ENCODE data around the gene ARHGEF26.

ARHGEF26 gene

DNA sequence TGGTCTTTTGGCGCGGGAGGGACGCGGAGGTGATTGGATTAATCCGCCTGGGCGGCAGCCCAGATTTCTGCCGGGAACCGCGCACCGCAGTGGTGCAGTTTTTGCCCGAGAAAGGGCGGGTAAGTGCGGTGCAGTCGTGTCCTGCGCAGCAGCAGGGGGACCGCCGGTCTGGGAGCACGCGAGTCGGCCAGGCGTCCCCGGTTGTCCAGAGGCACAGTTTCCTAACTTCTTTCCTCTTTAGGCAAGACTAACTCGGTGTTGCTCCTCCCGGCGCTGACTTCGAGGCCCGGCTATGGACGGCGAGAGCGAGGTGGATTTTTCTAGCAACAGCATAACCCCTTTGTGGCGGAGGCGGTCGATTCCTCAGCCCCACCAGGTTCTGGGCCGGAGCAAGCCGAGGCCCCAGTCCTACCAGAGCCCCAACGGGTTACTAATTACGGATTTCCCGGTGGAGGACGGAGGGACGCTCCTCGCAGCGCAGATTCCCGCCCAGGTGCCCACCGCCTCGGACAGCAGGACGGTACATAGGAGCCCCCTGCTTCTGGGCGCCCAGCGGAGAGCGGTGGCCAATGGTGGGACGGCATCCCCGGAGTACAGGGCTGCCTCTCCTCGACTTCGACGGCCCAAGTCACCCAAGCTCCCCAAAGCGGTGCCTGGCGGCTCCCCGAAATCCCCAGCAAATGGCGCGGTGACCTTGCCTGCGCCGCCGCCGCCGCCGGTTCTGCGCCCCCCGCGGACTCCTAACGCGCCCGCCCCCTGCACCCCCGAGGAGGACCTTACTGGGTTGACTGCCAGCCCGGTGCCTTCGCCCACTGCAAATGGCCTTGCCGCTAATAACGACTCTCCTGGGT lies 736 bp downstream of the ARHGEF26 start:
- DNase-seq = no peak

DNA sequence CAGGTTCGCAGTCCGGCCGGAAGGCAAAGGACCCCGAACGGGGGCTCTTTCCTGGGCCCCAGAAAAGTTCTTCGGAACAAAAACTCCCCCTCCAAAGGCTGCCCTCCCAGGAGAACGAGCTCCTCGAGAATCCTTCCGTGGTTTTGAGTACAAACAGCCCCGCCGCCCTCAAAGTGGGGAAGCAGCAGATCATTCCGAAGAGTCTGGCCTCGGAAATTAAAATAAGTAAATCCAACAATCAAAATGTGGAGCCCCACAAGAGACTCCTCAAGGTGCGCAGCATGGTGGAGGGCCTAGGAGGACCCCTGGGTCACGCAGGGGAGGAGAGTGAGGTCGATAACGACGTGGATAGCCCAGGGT lies 1.3 kb downstream of the ARHGEF26 start:
- no peak for DNase-seq

DNA sequence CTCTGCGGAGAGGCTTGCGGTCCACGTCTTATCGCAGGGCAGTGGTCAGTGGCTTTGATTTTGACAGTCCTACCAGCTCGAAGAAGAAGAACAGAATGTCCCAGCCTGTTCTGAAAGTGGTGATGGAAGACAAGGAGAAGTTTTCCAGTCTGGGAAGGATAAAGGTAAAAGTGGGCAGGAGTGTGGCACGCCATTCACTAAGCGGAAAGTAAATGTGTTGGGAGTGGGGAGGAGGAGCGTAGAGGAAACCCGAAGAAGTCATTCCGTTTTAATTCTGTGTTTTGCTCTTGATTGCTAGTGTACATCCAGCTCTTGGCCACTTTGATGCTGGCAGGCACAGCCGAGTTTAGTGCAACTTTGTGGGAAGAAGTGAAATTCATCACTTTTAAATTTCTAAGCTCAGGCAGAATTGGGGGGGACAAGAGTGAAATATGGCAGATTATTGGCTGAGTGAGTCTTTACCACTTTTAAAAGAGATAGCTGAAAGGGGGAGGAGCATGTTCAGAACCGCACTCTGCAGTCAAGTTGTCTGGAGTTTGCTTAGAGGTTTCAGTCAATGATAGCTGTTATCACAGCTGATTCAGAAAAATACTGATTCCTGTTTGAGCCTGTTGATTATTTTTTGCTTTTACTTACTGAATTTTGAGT lies 1.8 kb downstream of the ARHGEF26 start:
- no peak for DNase-seq

DNA sequence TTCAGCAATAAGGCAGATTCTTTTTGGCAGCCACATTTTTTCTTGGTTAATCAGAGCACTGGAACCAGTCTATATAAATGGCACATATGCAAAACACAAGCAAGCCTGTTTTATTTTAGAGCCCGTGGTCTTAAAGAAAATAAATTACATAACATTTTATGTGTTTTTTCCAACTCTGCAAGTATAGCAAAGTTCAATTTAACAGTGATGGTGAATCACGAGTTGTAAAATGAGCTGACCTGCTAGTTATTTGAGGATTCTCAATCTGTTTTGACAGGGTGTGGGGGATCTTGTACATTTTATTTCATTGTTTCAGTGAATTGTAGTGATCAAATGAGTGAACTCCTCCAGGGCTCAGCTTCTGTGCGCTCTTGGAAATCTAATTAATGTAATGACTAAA lies 2.7 kb downstream of the ARHGEF26 start:
- DNase-seq = no peak

DNA sequence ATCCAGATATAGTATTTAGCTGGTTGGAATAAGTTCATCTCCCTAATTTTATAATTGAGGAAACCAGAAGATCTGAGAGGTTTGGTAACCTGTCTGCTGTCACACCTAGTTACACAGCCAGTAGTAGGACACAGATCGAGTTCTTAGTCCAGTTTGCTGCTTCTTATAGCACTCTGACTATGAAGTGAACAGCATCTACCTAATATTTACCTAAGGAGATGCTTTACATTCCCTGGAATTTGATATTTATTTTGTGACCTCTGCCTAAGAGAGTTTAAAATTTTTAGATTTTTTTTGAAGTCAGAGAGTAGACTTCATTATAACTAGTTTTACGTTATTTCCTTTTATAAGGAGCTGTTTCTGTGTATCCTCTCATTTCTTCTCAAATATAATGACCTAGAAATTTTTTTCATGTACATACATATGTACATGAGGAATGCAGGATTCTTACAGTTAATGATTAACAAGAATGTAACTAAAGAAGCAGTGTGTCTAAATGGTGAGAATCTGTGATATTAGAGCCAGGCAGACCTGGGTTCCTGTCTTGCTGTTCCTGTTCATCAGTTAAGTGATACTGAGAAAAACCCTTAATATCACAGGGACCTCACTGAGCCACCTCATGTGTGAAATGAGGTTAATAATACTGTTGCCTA lies 4.3 kb downstream of the ARHGEF26 start:
- DNase-seq = no peak

DNA sequence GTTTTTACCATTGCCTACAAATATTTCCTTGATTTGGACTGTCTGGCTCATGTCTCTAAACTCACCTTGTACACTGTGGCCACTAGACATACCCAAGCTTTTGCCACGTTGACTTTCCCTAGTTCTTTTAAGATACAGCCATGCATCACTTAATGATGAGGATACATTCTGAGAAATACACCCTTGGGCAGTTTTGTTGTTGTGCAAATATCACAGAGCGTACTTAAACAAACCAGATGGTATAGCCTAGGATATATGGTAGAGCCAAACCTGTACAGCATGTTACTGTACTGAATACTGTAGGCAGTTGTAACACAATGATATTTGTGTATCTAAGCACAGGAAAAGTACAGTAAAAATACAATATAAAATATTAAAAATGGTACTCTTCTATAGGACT lies 5.5 kb downstream of the ARHGEF26 start:
- DNase-seq = no peak

DNA sequence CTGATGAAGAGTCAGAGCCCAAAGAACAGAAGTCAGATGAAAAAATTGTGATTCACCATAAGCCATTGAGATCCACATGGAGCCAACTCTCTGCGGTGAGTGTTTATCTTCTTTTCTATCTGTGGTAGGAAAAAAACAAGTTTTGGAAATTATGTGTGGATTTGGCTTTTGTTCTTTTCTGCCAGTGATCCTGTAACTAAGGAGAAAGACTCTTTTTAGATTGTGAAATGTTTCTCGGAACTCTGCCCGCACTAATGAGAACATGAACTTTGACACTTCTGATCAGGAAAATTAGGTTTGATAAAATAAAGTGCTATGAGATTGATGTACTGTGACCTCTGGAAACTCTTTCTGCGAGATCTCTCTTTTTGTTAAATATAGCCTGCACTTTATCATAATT lies 8.4 kb downstream of the ARHGEF26 start:
- no peak for DNase-seq

DNA sequence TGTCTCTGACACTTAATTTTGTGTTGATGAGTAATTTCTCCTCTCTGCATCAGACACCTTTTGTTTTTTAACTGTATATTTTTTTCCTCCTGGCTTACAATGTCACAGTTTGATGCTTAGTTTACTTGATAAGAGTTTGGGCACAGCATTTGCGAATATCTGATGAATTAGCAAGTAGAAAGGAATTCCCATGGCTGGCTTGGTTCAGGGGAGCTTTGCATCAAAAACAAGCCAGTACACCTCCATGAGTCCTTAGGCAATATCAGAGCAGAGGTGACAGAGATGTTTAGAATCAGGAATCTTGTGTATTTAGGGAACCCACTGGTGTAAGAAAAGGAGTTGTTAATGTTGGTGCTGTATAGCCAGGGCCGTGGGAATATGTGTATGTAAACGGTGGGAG lies 9.3 kb downstream of the ARHGEF26 start:
- DNase-seq = no peak

DNA sequence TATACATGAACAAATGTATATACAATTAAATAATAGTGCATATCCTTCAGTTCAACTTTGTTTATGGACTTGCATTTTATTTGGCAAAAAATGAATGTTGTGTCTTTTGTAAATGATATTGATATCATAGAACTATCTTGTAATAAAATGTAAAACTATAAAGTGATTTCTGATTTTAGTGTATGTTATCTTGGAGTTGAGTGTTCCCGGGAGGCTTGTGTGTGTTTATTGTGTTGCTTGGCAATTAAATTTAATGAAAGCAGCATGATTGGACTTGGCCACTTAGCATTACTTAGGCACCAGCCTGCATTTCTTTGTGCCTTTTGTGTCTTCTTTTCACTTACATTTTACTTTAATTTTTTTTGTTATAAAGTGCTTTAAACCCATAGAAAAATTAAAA lies 10.6 kb downstream of the ARHGEF26 start:
- DNase-seq = no peak

DNA sequence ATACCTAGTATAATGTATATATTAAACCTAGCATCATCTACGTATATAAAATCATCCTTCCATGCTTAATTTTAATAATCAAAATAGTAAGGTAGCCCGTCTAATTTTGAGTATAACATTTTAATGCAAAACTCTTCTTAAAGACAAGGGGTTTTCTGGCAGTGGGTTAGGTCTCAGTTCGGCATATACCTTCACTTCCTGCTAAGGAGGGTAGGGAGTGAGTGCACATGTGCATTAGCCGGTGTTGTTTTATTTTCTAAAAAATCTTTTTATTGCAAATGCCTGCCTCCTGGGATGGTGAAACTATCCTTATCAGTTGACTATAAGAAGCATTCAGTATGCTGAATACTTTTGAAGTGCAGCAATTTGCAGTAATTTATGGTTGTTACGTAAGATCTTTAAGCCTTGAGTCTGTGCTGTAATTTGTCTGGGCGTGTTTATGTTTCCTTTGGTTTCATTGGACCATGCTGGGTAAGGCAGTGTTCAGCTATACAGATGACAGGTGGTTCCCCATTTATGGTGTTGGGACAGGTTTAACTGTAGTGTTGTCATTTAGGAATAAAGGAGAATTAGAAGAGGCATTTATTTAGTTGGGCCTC lies 11.7 kb downstream of the ARHGEF26 start:
- no peak for DNase-seq

DNA sequence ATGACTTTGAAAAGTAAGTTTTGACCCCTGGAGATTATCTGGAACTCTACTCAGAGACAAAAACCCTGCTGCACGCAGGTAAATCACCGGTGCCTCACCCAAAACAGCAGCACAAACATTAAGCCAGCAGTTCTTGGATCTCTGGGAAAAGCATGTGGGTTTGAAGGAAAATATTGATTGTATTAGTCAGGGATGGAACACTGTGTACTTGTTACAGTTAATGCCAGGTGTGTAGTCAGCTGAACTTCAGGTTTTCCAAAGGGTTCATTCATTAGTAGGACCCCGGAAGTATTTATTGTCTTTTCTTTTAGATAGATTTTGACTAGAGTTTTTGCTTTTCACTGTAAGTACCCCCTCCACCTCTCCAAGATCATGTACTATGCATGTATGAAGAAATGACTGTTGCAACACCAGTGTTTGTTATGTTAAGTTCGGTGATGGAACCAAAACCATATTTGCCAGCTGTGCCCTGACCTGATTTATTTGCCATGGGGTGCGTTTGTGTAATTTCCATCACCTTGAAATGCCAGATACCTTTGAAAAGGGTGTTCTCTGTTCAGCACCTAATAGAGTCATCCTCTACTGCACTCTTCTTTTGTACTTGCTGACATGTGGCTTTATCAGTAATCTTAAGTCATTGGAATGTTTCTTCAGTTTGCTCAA lies 14.5 kb downstream of the ARHGEF26 start:
- DNase-seq = no peak

DNA sequence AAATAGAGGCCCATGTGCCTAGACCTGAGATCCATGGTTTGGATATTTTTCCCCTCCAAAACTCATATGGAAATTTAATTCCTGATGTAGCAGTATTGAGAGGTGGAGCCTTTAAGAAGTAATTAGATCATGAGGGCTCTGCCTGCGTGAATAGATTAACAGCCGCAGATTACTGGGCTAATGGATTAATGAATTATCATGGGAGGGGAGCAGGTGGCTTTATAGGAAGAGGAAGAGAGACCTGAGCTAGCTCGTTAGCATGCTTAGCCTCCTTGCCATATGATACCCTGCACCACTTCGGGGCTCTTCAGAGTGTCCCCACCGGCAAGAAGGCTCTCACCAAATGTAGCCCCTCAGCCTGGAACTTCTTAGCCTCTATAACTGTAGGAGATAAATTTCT lies 15.8 kb downstream of the ARHGEF26 start:
- DNase-seq = no peak

DNA sequence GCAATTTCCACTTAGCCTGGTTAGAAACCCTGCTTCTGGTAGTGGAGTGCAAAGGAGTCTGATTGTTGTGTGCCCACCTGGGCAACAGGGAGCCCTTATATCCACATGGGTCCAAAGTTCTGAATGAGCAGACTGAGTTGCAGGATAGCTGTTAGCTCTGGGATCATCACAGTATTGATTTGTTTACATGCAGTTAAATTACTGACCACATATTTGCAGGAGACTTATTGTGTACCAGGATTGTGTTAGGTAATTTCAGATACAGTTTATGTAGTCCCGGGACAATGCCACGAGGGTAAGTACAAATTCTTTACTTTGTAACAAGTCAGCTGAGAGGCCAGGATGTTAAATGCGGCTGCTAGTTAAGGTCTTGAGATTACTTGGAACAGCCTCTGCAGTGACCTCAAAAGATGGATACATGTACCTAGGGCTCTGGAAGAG lies 18.8 kb downstream of the ARHGEF26 start:
- no peak for DNase-seq

DNA sequence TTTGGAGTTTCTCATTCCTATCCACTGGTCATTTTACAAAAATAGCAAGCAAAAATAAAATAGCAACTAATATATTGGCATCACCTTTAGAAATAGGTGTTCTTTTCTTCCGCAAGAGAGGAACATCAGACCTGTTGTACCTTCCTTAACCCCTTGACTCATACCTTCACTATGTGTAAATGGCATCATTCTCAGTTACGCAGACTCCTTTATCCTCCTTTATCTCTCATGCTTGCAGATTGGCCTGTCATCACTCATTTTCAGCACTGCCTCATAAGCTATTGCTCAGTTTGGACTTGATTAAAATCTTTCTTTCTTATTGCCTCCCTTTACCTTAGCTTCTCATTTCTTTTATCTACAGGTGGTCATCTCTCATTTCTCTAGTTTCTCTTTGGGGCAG lies 21.4 kb downstream of the ARHGEF26 start:
- DNase-seq = no peak

DNA sequence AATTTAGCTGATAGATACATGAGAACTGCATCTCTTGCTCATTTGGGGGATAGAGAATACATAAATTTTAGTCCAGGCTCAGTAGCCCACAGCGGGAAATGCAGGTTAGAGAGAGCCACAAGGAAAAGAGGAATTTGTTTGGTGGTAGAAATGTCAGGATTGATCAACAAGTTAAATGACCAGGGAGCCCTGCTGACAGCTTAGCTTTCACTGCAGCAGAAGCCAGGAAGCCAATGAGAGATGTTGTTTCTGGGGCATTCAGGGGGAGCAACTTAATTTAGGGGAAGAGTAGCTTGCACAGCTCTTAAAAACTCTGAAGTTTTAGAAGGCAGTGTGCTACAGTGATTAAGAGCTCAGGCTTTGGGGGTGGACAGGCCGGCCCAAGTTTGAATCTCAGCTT lies 22.7 kb downstream of the ARHGEF26 start:
- DNase-seq = no peak

DNA sequence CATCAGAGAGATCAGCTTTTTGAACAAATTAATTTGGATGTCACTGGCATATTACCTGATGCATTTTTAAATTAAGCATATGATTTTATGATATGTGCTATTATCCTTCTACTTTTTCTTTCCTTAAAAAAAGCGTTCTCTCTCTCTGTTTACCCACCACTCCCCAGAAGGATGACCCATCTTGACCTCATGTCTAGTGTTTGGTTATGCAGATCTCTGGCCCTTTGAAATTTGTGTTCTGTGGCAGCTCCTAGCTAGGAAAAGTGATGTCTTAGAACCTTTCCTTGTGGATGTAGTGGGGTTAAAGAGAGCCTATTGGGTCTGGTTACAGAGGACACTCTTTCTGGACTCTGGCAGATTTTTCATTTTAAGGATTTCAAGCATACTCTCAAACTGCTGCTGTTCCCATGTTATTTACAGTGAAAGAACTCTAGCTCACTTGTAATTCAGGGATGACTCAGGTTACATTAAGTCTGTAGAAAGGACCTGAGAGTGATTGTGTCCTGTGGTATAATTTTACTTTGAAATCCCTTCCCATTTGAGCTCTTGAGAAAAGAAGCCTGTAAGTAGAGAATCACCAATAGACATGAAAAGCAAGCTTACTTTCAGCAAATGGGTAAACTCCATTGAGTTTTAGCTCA lies 23.8 kb downstream of the ARHGEF26 start:
- DNase-seq = no peak

DNA sequence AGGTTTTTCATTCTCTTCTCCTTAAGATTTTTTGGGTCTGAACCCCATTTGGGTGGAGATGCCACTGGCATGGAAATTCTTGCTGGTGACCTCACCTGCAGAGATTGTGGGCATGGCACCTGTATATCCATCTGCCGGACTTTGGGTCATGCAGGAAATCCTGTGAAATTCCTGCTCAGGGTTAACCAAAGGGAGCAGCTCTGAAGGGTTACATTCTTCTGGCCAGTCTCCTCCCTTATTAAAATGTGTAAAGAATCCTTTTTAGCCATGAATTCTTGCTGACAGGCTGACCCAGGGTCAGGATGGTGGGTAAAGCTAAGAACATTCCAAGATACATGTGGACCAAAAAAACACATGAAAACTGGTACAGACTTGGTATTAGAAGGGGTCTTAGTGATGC lies 27.4 kb downstream of the ARHGEF26 start:
- DNase-seq = no peak

DNA sequence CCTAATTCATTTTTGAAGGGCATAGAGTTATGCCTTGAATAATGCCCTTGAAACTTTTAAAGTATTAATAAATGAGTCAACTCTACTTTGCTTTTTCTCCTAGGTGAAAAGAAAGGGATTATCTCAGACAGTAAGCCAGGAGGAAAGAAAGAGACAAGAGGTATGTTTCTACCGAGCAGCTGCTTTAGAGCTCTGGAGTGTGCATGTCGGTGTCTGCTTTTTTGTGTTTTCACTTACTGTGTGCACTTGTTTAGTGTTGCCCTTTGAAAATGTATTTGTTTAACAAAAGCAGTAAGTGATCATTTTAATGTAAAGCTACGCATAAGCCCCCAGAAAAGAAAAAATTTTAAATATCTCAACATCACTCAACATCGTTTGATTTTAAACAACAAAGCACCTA lies 28.1 kb downstream of the ARHGEF26 start:
- no peak for DNase-seq

DNA sequence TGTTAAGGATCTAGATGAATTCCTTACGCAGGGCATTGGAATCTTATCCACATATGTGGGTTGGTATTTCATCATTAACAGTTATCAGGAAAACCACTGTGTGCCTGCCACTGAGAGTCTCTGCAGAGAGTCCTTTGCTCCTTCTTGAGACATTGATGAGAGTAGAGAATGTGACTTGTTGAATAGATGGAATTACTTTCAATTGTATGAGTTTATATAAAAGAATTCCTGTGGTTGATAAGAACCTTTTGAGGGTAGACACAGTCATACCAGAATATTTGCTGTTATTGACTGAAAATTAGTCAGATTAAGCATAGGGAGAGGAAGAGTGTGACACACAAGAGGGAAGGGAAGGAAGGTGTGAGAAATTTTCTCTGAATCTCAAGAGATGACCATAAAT lies 30.8 kb downstream of the ARHGEF26 start:
- DNase-seq = no peak

DNA sequence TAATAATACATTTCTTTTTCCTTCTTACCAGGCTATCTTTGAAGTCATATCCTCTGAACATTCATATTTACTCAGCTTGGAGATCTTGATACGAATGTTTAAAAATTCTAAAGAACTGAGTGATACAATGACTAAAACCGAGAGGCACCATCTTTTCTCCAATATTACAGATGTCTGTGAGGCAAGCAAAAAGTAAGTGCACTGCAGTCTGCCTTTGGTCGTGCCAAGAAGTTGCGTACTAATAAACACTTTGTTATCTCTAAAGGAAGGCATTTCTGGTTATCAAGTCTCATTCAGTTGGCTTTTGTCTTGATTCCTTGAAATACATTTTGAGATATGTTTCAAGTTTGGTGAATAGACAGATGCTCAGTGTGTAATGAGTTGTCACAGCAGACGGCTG lies 31.6 kb downstream of the ARHGEF26 start:
- no peak for DNase-seq

DNA sequence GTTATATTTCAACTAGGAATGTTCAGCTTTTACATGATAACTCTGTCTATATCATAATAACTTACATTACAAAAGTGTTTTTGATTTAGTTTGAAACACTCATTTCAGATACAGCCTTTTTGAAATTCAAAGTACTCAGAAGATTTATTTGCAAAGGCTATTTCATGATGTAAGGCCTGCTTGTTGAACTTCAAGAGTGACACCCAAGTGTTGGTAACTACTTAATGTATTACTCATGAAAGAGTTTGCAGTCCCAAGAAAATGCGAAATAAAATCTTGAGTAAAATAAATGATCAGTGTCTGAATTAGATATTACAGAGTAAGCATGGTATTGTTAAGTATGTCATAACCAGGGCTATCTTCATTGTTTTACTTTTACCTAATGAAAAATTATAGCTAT lies 35.3 kb downstream of the ARHGEF26 start:
- DNase-seq = no peak

DNA sequence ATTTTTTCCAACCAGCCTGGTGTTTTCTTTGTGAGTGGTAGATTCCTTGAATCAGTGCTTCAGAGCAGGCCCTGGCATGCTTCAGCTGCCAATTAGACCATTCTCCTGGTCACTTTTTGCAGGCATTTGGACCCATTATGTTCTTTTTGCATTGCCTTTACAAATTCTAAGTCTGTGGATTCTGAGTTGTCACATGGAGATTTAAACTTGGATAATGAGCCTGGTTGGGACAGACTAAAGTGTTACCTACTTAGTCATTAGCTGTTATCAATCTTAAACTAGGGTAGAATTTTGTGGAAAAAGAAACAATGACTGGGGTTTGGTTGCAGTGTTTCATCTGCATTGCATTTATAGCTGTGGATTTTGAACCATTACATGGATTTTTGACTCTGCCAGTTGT lies 40.6 kb downstream of the ARHGEF26 start:
- no peak for DNase-seq

DNA sequence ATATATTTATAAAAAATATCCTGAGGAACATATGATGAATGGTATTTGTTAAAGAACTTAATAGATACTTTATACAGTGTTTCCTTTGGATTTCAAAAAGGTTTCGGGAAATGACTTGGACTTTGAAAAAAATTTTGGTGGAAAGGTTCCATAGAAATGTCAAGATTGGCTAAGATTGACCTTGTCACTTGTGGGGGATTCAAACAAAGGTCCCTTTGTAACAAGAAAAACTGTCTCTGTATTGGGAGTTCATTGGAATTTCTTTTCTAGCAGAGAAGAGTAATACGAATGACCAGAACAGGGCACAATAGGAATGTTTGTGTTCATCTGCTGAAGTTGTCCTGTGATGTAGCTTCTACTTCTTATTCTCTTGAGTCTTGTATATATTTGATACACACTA lies 43.2 kb downstream of the ARHGEF26 start:
- DNase-seq = no peak
